Forelimb muscle (tissue), 1 donor: ENCODE measurements around the gene GK. TPM values are rescaled to one million over a fixed set of nuclear protein-coding genes. Genes with fewer than 3 reads are reported as not detected.
"Not testable (repeated sequence)": the region's sequence is repeated elsewhere in the genome, so short reads cannot be mapped to it uniquely, and the experiment has no call there.

Experiments used
- DNase-seq: peaks from one replicate; pipeline ENCODE4 v3.0.0-alpha.2; 2013; ENCODE audit warnings: low read depth
- polyA plus RNA-seq: library from polyadenylated mRNA; unstranded; fragments of 120-200 nt; gene quantifications from one replicate; pipeline ENCODE4 v1.2.1, GENCODE V29; 2013; ENCODE audit not compliant: insufficient read length

Gene GK
- polyA plus RNA-seq, 1 donor: 3.9 TPM

- DNase-seq: no peak
Measured at GRCh38 chrX:30706216-30706775, 53.1 kb downstream of the GK start.

GRCh38 chrX:30712214-30712613, 59.0 kb downstream of the GK start:
- DNase-seq: no peak

- DNase-seq: peak; percentile 35
Measured at GRCh38 chrX:30713061-30713525, 59.9 kb downstream of the GK start.

GRCh38 chrX:30714138-30714537, 60.9 kb downstream of the GK start:
- no peak for DNase-seq

GRCh38 chrX:30715976-30716375, 62.8 kb downstream of the GK start:
- no peak for DNase-seq

- no peak for DNase-seq
Measured at GRCh38 chrX:30733852-30734660, 80.8 kb downstream of the GK start.

- DNase-seq: no peak
Measured at GRCh38 chrX:30734782-30735181, 81.6 kb downstream of the GK start.

GRCh38 chrX:30735839-30736238, 82.6 kb downstream of the GK start:
- DNase-seq: peak; percentile 26

- no peak for DNase-seq
Measured at GRCh38 chrX:30741545-30741944, 88.3 kb downstream of the GK start.

GRCh38 chrX:30748342-30748960, 95.2 kb downstream of the GK start:
- DNase-seq: no peak

- DNase-seq: no peak
Measured at GRCh38 chrX:30751497-30751896, 98.3 kb downstream of the GK start.

- DNase-seq: no peak
Measured at GRCh38 chrX:30762755-30763154, 109.5 kb downstream of the GK start.

- DNase-seq: not testable (repeated sequence)
Measured at GRCh38 chrX:30773764-30774163, 120.5 kb downstream of the GK start.

GRCh38 chrX:30777575-30777974, 124.4 kb downstream of the GK start:
- no peak for DNase-seq

GRCh38 chrX:30779453-30780030, 126.3 kb downstream of the GK start:
- DNase-seq: no peak

Other genes starting within 250 kb of the GK start
- gene TASL, start 75.7 kb upstream of the GK start, polyA plus RNA-seq: 0.58 TPM
- 12.1 TPM for gene TAB3, start 235.8 kb downstream of the GK start, polyA plus RNA-seq